Upper lobe of left lung (tissue), 6 donors: Measurements from ENCODE around the gene KMT5B. TPM values are rescaled to one million over a fixed set of nuclear protein-coding genes. Genes with fewer than 3 reads are reported as not detected.

ENCODE experiments used
- ATAC-seq, 2 donors: fragments of 200-7000 bp; cut with Tn5 transposase; one replicate each; pipeline ENCODE4 v1.9.1; 2022; ENCODE audit warnings: mild to moderate bottlenecking in 2 of 2, moderate library complexity in 2 of 2; ENCODE audit not compliant: low FRiP score in 2 of 2
- DNase-seq, 2 donors: peaks; one replicate each; pipeline ENCODE4 v3.0.0-alpha.2; 2019 to 2020
- H3K27ac ChIP-seq, 4 donors: fragments of 200-600 bp; sonication (generic); one replicate each; pipeline ENCODE4 v1.5.1; 2016 to 2019
- H3K27me3 ChIP-seq, 4 donors: fragments of 200-600 bp; sonication (generic); one replicate each; pipeline ENCODE4 v1.5.1; 2017 to 2019
- H3K36me3 ChIP-seq, 4 donors: fragments of 200-600 bp; sonication (generic); one replicate each; pipeline ENCODE4 v1.5.1; 2016 to 2019
- H3K4me1 ChIP-seq, 4 donors: fragments of 200-600 bp; sonication (generic); one replicate each; pipeline ENCODE4 v1.5.1; 2018 to 2019
- H3K4me3 ChIP-seq, 4 donors: fragments of 200-600 bp; sonication (generic); one replicate each; pipeline ENCODE4 v1.5.1; 2017 to 2019; ENCODE audit warnings: mild to moderate bottlenecking in 2 of 4, moderate library complexity in 1 of 4
- H3K9me3 ChIP-seq, 4 donors: fragments of 200-600 bp; sonication (generic); one replicate each; pipeline ENCODE4 v1.5.1; 2018 to 2019
- EP300 ChIP-seq, 4 donors: sonication (generic); formaldehyde crosslinking; IDR thresholded peaks; one replicate each; pipeline ENCODE4 v1.5.1; 2017; ENCODE audit warnings: antibody characterized with exemption in 4 of 4, control low read depth in 2 of 4
- POLR2A ChIP-seq, 4 donors: fragments of 450-650 bp; IDR thresholded peaks; one replicate each; pipeline ENCODE4 v1.5.1; 2016 to 2017; ENCODE audit warnings: antibody characterized with exemption in 4 of 4, mild to moderate bottlenecking in 2 of 4
- POLR2AphosphoS5 ChIP-seq, 2 donors: sonication (generic); formaldehyde crosslinking; IDR thresholded peaks; one replicate each; pipeline ENCODE4 v1.5.1; 2017; ENCODE audit warnings: antibody characterized with exemption in 2 of 2
- WGBS, 2 donors: methylation state at CpG; one replicate each; pipeline ENCODE4 v1.1.5; 2017 to 2018; 5-methylcytosine and 5-hydroxymethylcytosine counted together
- total RNA-seq, 6 donors: library from RNA; depleted of rRNA in 4 of 6; stranded (reverse); fragments of >200 nt in 4 of 6; gene quantifications; one replicate each; pipeline versions ENCODE4 v1.1.0 to v1.2.1, GENCODE V29; 2016 to 2021
- TF ChIP-seq, protein P1 (sequence below), 6 experiments: fragments of 450-650 bp in 4 of 6; fragments of 200-600 bp in 2 of 6; sonication (generic) in 2 of 6; IDR thresholded peaks; one replicate each; pipeline ENCODE4 v1.5.1; 2016 to 2019; ENCODE audit warnings: antibody characterized with exemption in 6 of 6
- donor health status: DM: no; HTN: no; CAD: no; lungs with moderate emphysema.
- donor health status: DM: no; HTN: yes; CAD: no; lungs with severe emphysema.

Gene KMT5B
- total RNA-seq, 6 donors from 2014 or later: 19.3 to 61.2 (median 41.0) TPM

DNA sequence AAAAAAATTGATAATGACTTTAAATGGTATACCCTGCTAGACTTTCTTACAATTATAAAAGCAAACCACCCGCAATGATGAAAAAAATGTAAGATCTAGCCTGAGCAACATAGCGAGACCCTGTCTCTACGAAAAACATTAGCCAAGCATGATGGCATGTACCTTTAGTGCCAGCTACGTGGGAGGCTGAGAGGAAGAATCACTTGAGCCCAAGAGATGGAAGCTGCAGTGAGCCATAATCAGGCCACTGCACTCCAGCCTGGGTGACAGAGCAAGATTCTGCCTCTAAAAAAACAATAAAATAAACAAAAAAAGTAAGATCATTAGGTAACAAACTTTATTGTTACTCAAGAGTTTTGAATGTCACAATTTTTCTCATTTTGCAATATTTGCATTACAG, 39.2 kb downstream of the KMT5B start:
- WGBS, 2 donors: 86 to 91% methylated on average over 4 of the region's 4 CpGs
- no peak for ATAC-seq
- no peak overlapping the region for H3K4me3 ChIP-seq
- no peaks in the 10 kb centered on the region for H3K9me3 ChIP-seq
- H3K36me3 ChIP-seq: peaks cover 19 to 86% (median 55%) of the 10 kb centered on the region in 4 donors
- no peaks in the 10 kb centered on the region for H3K27me3 ChIP-seq
- TF ChIP-seq EP300 (IDR thresholded peaks at IDR 0.05) (no peak), POLR2A (IDR thresholded peaks at IDR 0.05) (no peak), POLR2AphosphoS5 (IDR thresholded peaks at IDR 0.05) (no peak)
- TF ChIP-seq, protein P1, sequence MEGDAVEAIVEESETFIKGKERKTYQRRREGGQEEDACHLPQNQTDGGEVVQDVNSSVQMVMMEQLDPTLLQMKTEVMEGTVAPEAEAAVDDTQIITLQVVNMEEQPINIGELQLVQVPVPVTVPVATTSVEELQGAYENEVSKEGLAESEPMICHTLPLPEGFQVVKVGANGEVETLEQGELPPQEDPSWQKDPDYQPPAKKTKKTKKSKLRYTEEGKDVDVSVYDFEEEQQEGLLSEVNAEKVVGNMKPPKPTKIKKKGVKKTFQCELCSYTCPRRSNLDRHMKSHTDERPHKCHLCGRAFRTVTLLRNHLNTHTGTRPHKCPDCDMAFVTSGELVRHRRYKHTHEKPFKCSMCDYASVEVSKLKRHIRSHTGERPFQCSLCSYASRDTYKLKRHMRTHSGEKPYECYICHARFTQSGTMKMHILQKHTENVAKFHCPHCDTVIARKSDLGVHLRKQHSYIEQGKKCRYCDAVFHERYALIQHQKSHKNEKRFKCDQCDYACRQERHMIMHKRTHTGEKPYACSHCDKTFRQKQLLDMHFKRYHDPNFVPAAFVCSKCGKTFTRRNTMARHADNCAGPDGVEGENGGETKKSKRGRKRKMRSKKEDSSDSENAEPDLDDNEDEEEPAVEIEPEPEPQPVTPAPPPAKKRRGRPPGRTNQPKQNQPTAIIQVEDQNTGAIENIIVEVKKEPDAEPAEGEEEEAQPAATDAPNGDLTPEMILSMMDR (IDR thresholded peaks at IDR 0.05): no peak
- H3K4me1 ChIP-seq: no peaks in the 10 kb centered on the region
- DNase-seq: no peak
- no peak overlapping the region for H3K27ac ChIP-seq

DNA sequence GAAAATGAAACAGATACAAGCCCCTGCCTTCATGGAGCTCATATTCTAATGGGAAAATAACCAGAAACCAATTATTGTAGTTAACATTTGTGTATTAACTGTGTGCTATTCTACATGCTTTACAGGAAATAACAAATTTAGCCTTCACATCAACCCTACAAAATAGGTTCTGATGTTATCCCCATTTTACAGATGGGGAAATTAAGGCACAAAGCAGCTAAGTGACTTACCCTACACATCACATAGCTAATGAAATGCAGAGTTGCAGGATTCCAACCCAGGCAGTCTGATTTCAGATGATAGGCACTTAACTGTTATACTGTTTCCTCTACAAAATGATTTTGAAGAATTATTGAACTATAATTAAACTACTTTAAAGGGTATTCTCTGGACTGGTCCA, 43.7 kb downstream of the KMT5B start:
- H3K4me3 ChIP-seq: no peak overlapping the region
- no peak for TF ChIP-seq EP300 (IDR thresholded peaks at IDR 0.05)
- TF ChIP-seq, protein P1 (IDR thresholded peaks at IDR 0.05): no peak
- TF ChIP-seq POLR2A (IDR thresholded peaks at IDR 0.05): no peak
- no peak for TF ChIP-seq POLR2AphosphoS5 (IDR thresholded peaks at IDR 0.05)
- no peaks in the 10 kb centered on the region for H3K9me3 ChIP-seq
- H3K27ac ChIP-seq: no peak overlapping the region
- no peak for DNase-seq
- no peaks in the 10 kb centered on the region for H3K27me3 ChIP-seq
- ATAC-seq: no peak
- no peaks in the 10 kb centered on the region for H3K4me1 ChIP-seq
- H3K36me3 ChIP-seq: peaks cover 40 to 100% (median 80%) of the 10 kb centered on the region in 4 donors

DNA sequence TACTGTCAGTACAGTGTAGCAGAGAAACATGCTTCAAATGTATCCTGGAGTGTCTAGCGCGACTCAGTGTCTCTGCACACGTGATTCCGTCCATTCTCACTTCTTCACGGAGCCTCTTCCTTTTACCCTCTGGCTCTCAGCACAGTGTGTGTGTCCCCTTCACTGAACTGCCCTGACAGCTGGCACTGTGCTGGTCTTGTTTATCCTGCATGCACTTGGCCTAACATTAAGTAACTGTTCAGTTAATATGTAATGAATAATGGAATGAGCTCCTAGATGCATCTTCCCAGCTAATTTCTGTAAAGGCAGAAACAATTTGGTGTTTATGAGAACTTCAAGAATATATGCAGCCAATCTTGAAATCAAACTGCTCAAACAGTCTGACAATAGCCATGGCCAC, 44.4 kb downstream of the KMT5B start:
- no peak for ATAC-seq
- Histone ChIP-seq H3K27ac (no peak overlapping the region), H3K36me3 (peaks cover 40 to 100% (median 78%) of the 10 kb centered on the region in 4 donors), H3K4me1 (no peaks in the 10 kb centered on the region), H3K27me3 (no peaks in the 10 kb centered on the region), H3K4me3 (no peak overlapping the region), H3K9me3 (no peaks in the 10 kb centered on the region)
- WGBS, 2 donors: 97% methylated on average over 5 of the region's 5 CpGs
- DNase-seq: no peak
- TF ChIP-seq POLR2A (IDR thresholded peaks at IDR 0.05) (no peak), POLR2AphosphoS5 (IDR thresholded peaks at IDR 0.05) (no peak), EP300 (IDR thresholded peaks at IDR 0.05) (no peak)
- TF ChIP-seq, protein P1 (IDR thresholded peaks at IDR 0.05): no peak

DNA sequence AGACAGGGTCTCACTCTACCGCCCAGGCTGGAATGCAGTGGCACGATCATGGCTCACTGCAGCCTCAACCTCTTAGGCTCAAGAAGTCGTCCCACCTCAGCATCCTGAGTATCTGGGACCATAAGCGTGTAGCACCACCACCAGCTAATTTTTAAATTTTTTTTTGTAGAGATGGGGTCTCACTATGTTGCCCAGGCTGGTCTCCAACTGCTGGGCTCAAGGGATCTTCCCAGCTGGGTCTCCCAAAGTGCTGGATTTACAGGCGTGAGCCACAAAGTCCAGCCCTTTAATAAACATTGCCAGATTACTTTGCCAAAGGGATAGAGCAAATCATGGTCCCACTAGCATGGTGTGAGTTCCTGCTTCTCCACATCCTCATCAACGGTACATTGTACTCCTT, 45.6 kb downstream of the KMT5B start:
- Histone ChIP-seq H3K27ac (no peak overlapping the region), H3K27me3 (no peaks in the 10 kb centered on the region), H3K4me3 (no peak overlapping the region), H3K9me3 (no peaks in the 10 kb centered on the region), H3K4me1 (no peaks in the 10 kb centered on the region), H3K36me3 (peaks cover 38 to 96% (median 74%) of the 10 kb centered on the region in 4 donors)
- DNase-seq (no peak), ATAC-seq (no peak)
- TF ChIP-seq EP300 (IDR thresholded peaks at IDR 0.05) (no peak), POLR2AphosphoS5 (IDR thresholded peaks at IDR 0.05) (no peak), POLR2A (IDR thresholded peaks at IDR 0.05) (no peak)
- TF ChIP-seq, protein P1 (IDR thresholded peaks at IDR 0.05): no peak
- 96% methylated on average over 6 of the region's 6 CpGs for WGBS, 2 donors

DNA sequence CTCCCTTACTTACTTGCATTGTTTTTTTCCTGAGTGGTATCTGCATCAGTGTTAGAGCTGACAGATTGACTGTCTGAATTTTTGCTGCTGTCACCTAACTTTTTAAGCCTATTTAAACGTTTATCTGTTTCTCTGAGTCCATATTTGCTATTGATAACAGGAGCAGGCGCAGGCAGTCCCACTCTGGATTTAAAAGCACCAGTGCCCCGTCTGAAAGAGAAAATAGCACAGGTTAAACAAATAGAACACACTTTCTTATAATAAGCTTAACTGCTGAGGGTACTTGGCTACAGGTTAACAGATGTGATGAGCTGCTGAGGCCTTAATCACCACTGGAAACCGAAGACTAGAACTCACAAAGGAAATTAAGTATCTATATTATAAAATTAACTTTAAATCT, 46.1 kb downstream of the KMT5B start:
- H3K4me3 ChIP-seq: no peak overlapping the region
- no peaks in the 10 kb centered on the region for H3K9me3 ChIP-seq
- TF ChIP-seq, protein P1 (IDR thresholded peaks at IDR 0.05): no peak
- TF ChIP-seq EP300 (IDR thresholded peaks at IDR 0.05): no peak
- no peak for TF ChIP-seq POLR2A (IDR thresholded peaks at IDR 0.05)
- TF ChIP-seq POLR2AphosphoS5 (IDR thresholded peaks at IDR 0.05): no peak
- ATAC-seq (no peak), DNase-seq (no peak)
- no peaks in the 10 kb centered on the region for H3K4me1 ChIP-seq
- WGBS, 2 donors: 68 to 69% methylated on average over 4 of the region's 4 CpGs
- H3K27me3 ChIP-seq: no peaks in the 10 kb centered on the region
- H3K36me3 ChIP-seq: peaks cover 38 to 92% (median 72%) of the 10 kb centered on the region in 4 donors
- no peak overlapping the region for H3K27ac ChIP-seq
